ENCODE results near the gene ULK3.

GRCh38 chr15:74799856-74800558 lies 42.9 kb downstream of the ULK3 start:
- peak; percentile 97 to 99 (median 98) for TF ChIP-seq CTCF (IDR thresholded peaks at IDR 0.05)
- no peak for TF ChIP-seq POLR2A (IDR thresholded peaks at IDR 0.05)
